Measurements from ENCODE around the gene FGG.

Gene FGG

DNA sequence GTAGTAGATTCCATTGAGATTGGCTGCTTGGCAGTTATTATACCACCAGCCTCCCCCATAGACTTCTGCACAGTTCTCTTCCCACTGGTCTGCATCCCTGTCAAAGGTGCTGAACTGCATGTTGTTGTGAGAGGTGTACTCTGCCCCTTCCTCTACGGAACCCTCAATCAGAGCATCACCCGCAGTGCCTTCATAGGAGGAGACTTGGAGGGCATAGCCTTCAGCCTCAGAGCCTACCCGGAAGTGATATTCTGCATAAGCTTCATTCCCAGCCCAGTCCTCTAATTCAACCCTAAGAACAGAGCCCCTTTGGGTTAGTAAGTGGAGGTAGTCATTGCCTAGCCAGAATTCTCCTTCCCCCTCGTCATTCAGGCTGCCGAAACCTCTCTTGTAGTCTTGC lies 28.2 kb downstream of the FGG start:
- no peak for DNase-seq

DNA sequence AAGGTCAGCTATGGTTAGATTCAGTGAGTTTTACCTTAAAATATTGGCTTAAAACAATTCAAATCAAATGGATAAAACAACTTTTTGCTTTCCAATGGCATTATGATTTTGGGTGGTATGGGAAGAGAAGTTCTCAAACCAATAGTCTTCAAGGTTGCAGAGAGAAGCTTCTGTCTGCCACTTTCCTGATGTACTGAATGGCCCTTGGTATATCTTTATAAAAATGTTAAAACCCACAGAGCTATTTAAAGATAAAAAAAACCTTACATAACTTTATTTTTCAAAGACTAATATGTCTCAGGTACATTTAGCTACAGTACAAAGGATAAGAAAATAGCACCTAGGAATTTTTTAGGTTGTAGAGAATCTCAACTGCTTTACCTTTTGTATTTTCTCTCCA lies 28.8 kb downstream of the FGG start:
- no peak for DNase-seq

DNA sequence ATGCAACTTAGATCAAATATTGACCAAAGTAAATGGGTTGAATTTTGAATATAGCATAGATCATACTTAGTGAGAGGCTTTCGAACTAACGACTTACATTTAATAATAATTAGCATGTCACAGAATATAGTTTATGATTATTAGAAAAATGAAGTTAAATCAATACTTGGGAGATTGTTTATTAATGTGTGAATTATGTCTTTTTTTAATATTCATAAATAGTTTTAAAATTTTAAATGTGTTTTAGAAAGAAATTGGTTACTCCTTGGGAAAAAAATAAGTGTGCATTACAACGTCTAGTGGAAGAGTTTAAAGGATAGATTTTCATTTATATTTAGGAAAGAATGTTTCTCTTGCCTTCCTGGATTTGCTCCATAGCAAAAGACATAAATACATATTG lies 29.2 kb downstream of the FGG start:
- no peak for DNase-seq

DNA sequence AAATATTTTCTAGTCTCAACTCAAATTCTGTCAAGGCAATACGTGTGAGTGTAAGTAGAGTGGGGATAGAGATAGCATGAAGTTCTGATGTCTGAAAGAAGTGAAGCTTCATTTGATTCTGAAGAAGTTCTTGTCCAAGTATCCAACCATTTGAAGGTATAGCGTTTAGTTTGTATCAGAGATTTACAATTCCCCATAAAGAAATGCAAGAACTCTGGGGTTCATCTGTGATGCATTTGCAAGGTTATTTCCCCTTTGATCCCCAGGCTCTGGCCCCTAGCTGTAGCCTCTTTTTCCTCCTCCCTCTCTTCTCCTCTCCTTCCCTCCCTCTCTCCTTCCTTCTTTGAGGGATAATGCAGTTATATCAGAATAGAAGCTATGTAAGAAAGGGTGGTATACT lies 29.7 kb downstream of the FGG start:
- no peak for DNase-seq

DNA sequence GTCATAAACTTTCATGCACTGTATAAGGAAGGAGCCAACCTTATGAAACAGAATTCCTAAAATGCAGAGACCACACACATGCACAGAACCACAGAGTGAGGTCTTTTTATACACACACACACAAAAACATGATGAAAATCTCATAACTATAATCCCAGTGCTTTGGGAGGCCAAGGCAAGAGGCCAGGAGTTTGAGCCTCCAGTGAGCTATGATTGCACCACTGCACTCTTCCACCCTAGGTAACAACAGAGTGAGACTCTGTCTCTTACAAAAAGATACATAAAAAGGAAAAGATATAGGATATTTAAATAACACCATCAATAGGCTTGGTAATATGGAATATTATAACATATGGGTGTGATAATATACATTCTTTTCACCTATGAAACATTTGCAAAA lies 32.5 kb downstream of the FGG start:
- no peak for DNase-seq

DNA sequence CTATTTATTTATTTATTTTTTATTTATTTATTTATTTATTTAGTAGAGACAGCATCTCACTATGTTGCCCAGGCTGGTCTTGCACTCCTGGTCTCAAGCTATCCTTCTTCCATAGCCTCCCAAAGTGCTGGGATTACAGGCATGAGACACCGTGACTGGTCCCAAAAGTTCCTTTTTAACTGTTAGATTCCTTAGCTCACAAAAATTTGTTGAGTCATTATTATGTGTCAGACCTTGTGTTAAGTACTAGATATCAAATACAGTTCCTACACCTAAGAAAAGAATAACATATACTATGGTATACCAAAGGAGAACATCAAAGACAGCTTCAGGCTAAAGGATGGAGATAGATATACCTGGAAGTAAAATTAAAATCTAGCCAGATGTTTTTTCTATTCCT lies 33.5 kb downstream of the FGG start:
- no peak for DNase-seq

DNA sequence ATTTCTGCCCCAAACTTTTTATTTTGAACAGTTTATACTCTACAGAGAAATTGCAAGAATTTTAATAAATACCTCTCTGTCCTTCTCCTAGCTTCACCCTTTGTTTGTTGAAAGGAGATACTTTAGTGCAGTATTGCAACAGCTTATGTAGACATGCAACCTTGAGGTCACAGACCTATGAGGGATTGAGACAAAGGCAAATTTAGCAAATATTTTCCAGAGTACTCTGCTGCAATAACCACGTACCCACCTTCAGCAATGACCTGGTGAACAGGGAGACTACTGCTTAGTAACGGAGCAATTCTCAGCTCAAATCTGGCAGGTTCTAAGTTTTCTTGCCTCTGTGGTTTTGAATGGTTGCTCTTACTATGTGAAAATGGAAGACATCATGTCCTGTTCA lies 35.1 kb downstream of the FGG start:
- DNase-seq: no peak

DNA sequence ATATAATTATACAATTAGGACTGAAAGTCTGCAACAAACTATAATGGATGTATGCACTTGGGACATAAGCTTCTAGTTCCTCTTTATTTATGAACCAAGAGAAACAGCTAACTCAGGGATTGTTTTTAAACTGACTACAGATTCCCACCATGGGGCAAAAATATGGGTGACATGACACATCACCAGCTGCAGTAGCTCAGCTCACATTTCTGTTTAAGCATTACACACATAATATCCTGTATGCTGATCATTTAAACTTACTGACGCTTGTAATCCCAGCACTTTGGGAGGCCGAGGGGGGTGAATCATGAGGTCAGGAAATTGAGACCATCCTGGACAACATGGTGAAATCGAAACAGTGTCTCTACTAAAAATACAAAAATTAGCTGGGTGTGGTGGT lies 38.1 kb downstream of the FGG start:
- no peak for DNase-seq

DNA sequence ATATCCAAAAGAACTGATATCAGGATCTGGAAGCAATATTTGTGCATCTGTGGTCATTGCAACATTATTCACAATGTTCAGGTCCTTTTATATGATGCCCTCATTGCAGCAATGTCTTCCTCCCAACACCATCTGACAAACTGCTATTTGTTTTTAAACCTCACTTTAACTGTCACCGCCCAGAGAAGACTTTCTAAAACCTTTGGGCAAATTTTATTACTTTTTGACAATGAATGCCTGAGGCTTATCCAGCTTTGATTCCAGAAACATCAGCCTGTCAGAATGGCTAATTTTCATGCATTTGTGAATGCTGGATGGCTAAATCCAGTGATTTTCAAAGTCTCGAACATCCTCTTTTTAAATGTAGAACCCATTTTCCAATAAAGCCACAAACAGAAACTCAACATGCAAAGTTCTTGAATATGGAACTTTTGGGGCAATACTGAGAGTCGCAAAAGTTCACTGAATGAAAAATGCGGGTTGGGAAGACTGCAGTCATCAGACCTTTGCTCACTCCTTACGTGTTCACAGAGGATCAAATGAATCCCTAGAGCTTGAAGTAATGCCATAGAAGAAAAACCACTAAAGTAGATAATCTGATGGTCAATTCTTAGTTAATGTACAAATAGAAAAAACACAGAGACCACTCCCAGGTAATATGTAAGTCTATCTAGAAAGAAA lies 39.1 kb downstream of the FGG start:
- DNase-seq: no peak

DNA sequence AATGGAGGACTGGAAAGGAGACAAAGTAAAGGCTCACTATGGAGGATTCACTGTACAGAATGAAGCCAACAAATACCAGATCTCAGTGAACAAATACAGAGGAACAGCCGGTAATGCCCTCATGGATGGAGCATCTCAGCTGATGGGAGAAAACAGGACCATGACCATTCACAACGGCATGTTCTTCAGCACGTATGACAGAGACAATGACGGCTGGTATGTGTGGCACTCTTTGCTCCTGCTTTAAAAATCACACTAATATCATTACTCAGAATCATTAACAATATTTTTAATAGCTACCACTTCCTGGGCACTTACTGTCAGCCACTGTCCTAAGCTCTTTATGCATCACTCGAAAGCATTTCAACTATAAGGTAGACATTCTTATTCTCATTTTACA lies 42.9 kb downstream of the FGG start:
- no peak for DNase-seq

DNA sequence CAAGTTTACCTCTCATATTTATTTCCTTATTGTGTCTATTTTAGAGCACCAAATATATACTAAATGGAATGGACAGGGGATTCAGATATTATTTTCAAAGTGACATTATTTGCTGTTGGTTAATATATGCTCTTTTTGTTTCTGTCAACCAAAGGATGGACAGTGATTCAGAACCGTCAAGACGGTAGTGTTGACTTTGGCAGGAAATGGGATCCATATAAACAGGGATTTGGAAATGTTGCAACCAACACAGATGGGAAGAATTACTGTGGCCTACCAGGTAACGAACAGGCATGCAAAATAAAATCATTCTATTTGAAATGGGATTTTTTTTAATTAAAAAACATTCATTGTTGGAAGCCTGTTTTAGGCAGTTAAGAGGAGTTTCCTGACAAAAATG lies 43.4 kb downstream of the FGG start:
- DNase-seq: no peak

DNA sequence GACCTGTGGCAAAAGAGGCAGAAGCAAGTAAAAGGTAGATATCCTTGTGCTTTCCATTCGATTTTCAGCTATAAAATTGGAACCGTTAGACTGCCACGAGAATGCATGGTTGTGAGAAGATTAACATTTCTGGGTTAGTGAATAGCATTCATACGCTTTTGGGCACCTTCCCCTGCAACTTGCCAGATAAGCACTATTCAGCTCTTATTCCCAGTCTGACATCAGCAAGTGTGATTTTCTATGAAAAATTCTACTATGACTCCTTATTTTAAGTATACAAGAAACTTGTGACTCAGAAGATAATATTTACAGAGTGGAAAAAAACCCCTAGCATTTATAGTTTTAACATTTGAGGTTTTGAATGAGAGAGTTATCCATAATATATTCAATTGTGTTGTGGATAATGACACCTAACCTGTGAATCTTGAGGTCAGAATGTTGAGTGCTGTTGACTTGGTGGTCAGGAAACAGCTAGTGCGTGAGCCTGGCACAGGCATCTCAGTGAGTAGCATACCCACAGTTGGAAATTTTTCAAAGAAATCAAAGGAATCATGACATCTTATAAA lies 45.7 kb downstream of the FGG start:
- no peak for DNase-seq

DNA sequence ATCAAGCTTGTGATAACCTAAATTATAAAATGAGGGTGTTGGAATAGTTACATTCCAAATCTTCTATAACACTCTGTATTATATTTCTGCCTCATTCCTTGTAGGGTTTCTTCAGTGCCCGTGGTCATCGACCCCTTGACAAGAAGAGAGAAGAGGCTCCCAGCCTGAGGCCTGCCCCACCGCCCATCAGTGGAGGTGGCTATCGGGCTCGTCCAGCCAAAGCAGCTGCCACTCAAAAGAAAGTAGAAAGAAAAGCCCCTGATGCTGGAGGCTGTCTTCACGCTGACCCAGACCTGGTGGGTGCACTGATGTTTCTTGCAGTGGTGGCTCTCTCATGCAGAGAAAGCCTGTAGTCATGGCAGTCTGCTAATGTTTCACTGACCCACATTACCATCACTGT lies 46.8 kb downstream of the FGG start:
- DNase-seq: no peak

DNA sequence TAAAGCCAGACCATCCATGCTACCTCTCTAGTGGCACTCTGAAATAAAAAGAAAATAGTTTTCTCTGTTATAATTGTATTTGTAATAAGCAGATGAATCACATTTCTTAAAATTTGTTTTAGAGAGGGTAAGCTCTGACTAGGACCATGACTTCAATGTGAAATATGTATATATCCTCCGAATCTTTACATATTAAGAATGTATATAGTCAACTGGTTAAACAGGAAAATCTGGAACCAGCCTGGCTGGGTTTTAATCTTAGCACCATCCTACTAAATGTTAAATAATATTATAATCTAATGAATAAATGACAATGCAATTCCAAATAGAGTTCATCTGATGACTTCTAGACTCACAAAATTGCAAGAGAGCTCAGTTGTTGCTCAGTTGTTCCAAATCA lies 48.1 kb downstream of the FGG start:
- no peak for DNase-seq

DNA sequence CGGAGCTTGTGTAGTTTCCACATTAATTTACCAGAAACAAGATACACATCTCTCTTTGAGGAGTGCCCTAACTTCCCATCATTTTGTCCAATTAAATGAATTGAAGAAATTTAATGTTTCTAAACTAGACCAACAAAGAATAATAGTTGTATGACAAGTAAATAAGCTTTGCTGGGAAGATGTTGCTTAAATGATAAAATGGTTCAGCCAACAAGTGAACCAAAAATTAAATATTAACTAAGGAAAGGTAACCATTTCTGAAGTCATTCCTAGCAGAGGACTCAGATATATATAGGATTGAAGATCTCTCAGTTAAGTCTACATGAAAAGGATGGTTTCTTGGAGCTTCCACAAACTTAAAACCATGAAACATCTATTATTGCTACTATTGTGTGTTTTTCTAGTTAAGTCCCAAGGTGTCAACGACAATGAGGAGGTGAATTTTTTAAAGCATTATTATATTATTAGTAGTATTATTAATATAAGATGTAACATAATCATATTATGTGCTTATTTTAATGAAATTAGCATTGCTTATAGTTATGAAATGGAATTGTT lies 49.7 kb downstream of the FGG start, which contains the start of gene FGB:
FGB (plus strand) TSS at position 315 of the 558 bp plus-strand sequence; CDS start at position 323, 8 bp downstream.
- no peak for DNase-seq

DNA sequence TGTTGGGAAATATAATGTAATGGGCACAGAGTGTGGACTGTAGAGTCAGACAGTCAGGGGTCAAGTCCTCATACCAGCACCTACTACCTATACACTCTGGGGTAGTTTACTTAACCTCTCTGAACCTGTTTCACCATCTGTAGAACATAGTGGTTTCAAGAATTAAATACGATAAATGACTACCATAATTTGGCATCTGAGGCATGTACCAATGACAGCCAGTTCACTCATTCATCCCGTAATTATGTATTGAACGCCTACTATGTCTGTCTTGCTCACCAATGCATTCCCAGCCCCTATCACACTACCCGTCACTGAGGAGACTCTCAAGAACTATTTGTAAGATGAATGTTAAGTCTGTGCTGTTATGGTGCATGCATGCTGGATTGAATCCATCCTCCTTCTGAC lies 51.6 kb downstream of the FGG start:
- DNase-seq: no peak

DNA sequence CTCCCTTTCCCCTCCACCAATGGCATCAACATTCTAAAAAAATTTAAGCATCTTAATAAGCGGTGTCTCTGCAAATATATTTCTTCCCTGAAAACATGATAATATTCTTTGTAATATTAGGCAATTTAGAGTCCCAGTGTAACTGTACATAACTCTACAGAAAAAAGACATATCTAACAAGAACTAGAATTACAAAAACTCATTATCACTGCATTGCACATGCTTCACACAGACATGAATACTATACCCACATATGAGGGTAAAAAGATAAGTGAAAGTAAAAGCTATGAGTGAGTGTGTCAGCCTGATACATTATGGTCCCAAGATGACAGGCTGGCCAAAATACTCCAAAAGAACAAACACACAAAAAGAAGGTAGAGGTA lies 52.0 kb downstream of the FGG start:
- DNase-seq: no peak

DNA sequence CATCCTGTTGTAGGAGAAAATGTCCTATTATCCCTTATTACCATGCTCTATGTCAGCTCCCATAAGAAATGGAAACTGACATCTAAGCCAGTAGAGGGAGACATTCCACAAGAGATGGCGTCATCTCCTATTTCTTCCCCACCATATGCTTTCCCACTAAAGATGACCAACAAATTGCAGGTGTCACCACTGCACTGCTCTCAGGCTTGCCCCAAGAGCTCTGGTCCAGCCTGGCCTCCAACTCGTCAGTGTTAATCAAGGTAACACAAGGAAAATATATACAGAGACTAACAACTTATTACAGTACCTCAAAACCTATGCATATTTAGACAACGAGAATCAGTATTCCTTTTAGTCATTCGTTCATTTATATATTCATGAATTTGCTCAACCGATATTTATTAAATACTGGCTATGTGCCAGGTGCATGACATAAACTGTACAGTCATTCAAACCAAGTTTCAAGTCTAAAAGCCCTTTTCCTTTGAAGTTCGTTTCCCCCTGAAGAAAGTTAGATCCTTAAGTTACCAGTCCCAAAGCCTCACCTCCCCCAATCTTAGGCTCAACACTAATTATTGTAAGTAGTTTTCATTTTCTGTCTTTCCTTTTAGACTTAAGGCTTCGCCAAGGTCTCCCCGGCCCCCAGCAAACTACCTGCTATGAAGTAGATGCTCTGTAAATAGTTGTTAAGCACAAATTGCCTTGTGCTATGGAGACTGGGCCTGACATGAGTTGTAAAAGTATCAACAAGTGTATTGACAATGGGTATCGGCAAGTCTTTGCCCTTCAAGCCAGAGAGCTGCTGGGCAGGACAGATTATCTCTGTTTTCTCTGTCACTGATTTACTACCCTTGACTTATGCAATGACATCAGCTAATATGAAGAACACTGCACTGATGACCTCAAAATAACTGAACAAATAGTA lies 52.7 kb downstream of the FGG start:
- no peak for DNase-seq

DNA sequence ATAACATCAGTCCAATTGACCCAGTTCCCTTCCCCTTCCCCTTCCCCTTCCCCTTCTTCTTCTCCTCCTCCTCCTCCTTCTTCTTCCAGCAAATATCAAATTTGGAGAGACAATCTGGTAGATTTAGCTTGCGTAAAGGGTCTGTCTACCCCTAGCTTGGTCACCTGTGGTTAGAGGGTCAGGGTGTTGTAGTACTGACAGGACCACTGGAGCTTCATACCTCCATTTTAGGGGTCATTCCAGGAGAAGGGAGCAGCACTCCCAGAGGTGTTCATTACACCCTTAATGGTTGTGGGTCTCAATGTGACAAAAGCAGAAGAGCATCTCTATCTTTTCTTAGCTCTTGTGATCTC lies 53.3 kb downstream of the FGG start:
- DNase-seq: no peak
